WERI-Rb-1 (cell line): ENCODE data around the gene SCRT2.

Source experiments
- DNase-seq: peaks from one replicate; pipeline ENCODE4 v3.0.0-alpha.2; 2020
- H3K27ac ChIP-seq: fragments of 250-450 bp; sonication (Bioruptor Pico); 2 replicates; pipeline ENCODE4 v1.5.1; 2020; ENCODE audit warnings: mild to moderate bottlenecking, moderate library complexity
- H3K27me3 ChIP-seq: fragments of 250-450 bp; sonication (Bioruptor Pico); 2 replicates; pipeline ENCODE4 v1.5.1; 2021; ENCODE audit warnings: mild to moderate bottlenecking, low read depth, moderate library complexity; ENCODE audit not compliant: insufficient read depth, severe bottlenecking
- H3K36me3 ChIP-seq: fragments of 250-450 bp; sonication (Bioruptor Pico); 2 replicates; pipeline ENCODE4 v1.5.1; 2020; ENCODE audit warnings: mild to moderate bottlenecking, moderate library complexity
- H3K4me3 ChIP-seq: 2 replicates; pipeline ENCODE4 v1.5.1; 2011; ENCODE audit warnings: low read depth, mild to moderate bottlenecking, control low read depth, low read length
- H3K9me3 ChIP-seq: fragments of 250-450 bp; sonication (Bioruptor Pico); 2 replicates; pipeline ENCODE4 v1.5.1; 2021; ENCODE audit warnings: mild to moderate bottlenecking, moderate library complexity; ENCODE audit not compliant: severe bottlenecking
- CTCF ChIP-seq: IDR thresholded peaks from 2 replicates; pipeline ENCODE4 v1.5.1; 2011; ENCODE audit warnings: low read depth, mild to moderate bottlenecking, control low read depth, inconsistent platforms, low read length

The SCRT2 gene

GRCh38 chr20:704726-705125 is 29.1 kb upstream of the SCRT2 start:
- DNase-seq: no peak
- no peaks in the 10 kb centered on the region for H3K27me3 ChIP-seq
- no peak for TF ChIP-seq CTCF
- no peak overlapping the region for H3K27ac ChIP-seq
- no peak overlapping the region for H3K4me3 ChIP-seq
- H3K9me3 ChIP-seq: peaks cover 6% of the 10 kb centered on the region
- no peaks in the 10 kb centered on the region for H3K36me3 ChIP-seq

GRCh38 chr20:703426-703825 is 27.8 kb upstream of the SCRT2 start:
- no peaks in the 10 kb centered on the region for H3K9me3 ChIP-seq
- H3K36me3 ChIP-seq: no peaks in the 10 kb centered on the region
- no peak for DNase-seq
- H3K4me3 ChIP-seq: no peak overlapping the region
- TF ChIP-seq CTCF: no peak
- no peaks in the 10 kb centered on the region for H3K27me3 ChIP-seq
- no peak overlapping the region for H3K27ac ChIP-seq

GRCh38 chr20:703006-703405 is 27.4 kb upstream of the SCRT2 start:
- Histone ChIP-seq H3K27ac (no peak overlapping the region), H3K4me3 (no peak overlapping the region), H3K36me3 (no peaks in the 10 kb centered on the region), H3K27me3 (no peaks in the 10 kb centered on the region), H3K9me3 (no peaks in the 10 kb centered on the region)
- no peak for DNase-seq
- TF ChIP-seq CTCF: no peak

GRCh38 chr20:701401-702129 is 26.0 kb upstream of the SCRT2 start:
- no peak for DNase-seq
- H3K27me3 ChIP-seq: no peaks in the 10 kb centered on the region
- TF ChIP-seq CTCF: no peak
- no peaks in the 10 kb centered on the region for H3K9me3 ChIP-seq
- H3K27ac ChIP-seq: no peak overlapping the region
- H3K36me3 ChIP-seq: no peaks in the 10 kb centered on the region
- no peak overlapping the region for H3K4me3 ChIP-seq

GRCh38 chr20:699811-700338 is 24.3 kb upstream of the SCRT2 start:
- Histone ChIP-seq H3K4me3 (no peak overlapping the region), H3K36me3 (no peaks in the 10 kb centered on the region), H3K27ac (no peak overlapping the region), H3K9me3 (no peaks in the 10 kb centered on the region), H3K27me3 (no peaks in the 10 kb centered on the region)
- no peak for TF ChIP-seq CTCF
- no peak for DNase-seq

- TF ChIP-seq CTCF: no peak
- no peak for DNase-seq
- H3K27ac ChIP-seq: no peak overlapping the region
- no peaks in the 10 kb centered on the region for H3K27me3 ChIP-seq
- no peak overlapping the region for H3K4me3 ChIP-seq
- H3K9me3 ChIP-seq: no peaks in the 10 kb centered on the region
- H3K36me3 ChIP-seq: no peaks in the 10 kb centered on the region
These were observed 23.7 kb upstream of the SCRT2 start for GRCh38 chr20:699342-699741.
